Measurements from ENCODE around the gene NTSR1.

NTSR1 gene

GRCh38 chr20:62732842-62733525, 24.3 kb downstream of the NTSR1 start:
- no peak for TF ChIP-seq CTCF (IDR thresholded peaks at IDR 0.05; ENCODE audit: low read depth, low read length)
- DNase-seq (ENCODE audit: low read depth in 2 of 2) = no peak
- no peak overlapping the region for H3K4me3 ChIP-seq (replicated peaks in 1 of 2; ENCODE audit: low read depth in 2 of 2, low read length in 2 of 2)

GRCh38 chr20:62733526-62733842, 24.8 kb downstream of the NTSR1 start:
- no peak overlapping the region for H3K4me3 ChIP-seq (replicated peaks in 1 of 2; ENCODE audit: low read depth in 2 of 2, low read length in 2 of 2)
- DNase-seq (ENCODE audit: low read depth in 2 of 2) = no peak
- no peak for TF ChIP-seq CTCF (IDR thresholded peaks at IDR 0.05; ENCODE audit: low read depth, low read length)

- TF ChIP-seq CTCF (IDR thresholded peaks at IDR 0.05; ENCODE audit: low read depth, low read length) = no peak
- H3K4me3 ChIP-seq (replicated peaks in 1 of 2; ENCODE audit: low read depth in 2 of 2, low read length in 2 of 2) = no peak overlapping the region
- no peak for DNase-seq (ENCODE audit: low read depth in 2 of 2)
Measured at GRCh38 chr20:62733891-62734290, 25.3 kb downstream of the NTSR1 start.

- DNase-seq (ENCODE audit: low read depth in 2 of 2) = no peak
- no peak for TF ChIP-seq CTCF (IDR thresholded peaks at IDR 0.05; ENCODE audit: low read depth, low read length)
- no peak overlapping the region for H3K4me3 ChIP-seq (replicated peaks in 1 of 2; ENCODE audit: low read depth in 2 of 2, low read length in 2 of 2)
Measured at GRCh38 chr20:62734326-62734725, 25.7 kb downstream of the NTSR1 start.

GRCh38 chr20:62734881-62735280, 26.2 kb downstream of the NTSR1 start:
- no peak for DNase-seq (ENCODE audit: low read depth in 2 of 2)
- no peak overlapping the region for H3K4me3 ChIP-seq (replicated peaks in 1 of 2; ENCODE audit: low read depth in 2 of 2, low read length in 2 of 2)
- no peak for TF ChIP-seq CTCF (IDR thresholded peaks at IDR 0.05; ENCODE audit: low read depth, low read length)

- DNase-seq (ENCODE audit: low read depth in 2 of 2) = no peak
- no peak overlapping the region for H3K4me3 ChIP-seq (replicated peaks in 1 of 2; ENCODE audit: low read depth in 2 of 2, low read length in 2 of 2)
- no peak for TF ChIP-seq CTCF (IDR thresholded peaks at IDR 0.05; ENCODE audit: low read depth, low read length)
Measured at GRCh38 chr20:62735331-62735821, 26.7 kb downstream of the NTSR1 start.

- no peak for DNase-seq (ENCODE audit: low read depth in 2 of 2)
- no peak for TF ChIP-seq CTCF (IDR thresholded peaks at IDR 0.05; ENCODE audit: low read depth, low read length)
- no peak overlapping the region for H3K4me3 ChIP-seq (replicated peaks in 1 of 2; ENCODE audit: low read depth in 2 of 2, low read length in 2 of 2)
Measured at GRCh38 chr20:62736026-62736406, 27.4 kb downstream of the NTSR1 start.
